Gastrocnemius medialis (tissue), 4 donors: ENCODE measurements around the gene AP1G2. TPM values are rescaled to one million over a fixed set of nuclear protein-coding genes. Genes with fewer than 3 reads are reported as not detected.

Experiments used
- ATAC-seq, 2 donors: fragments of 150-250 bp; one replicate each; pipeline ENCODE4 v1.9.1; 2016
- DNase-seq, 2 donors: peaks; one replicate each; pipeline ENCODE4 v3.0.0-alpha.2; 2019
- H3K27ac ChIP-seq, 4 donors: fragments of 200-600 bp; sonication (generic); 1 replicate in 1 of 4; 2 replicates in 3 of 4; pipeline ENCODE4 v1.5.1; 2016 to 2018; ENCODE audit warnings: mild to moderate bottlenecking in 2 of 4, moderate library complexity in 1 of 4
- H3K27me3 ChIP-seq, 3 donors: fragments of 200-600 bp; sonication (generic) in 2 of 3; 1 replicate in 1 of 3; 2 replicates in 2 of 3; pipeline versions ENCODE4 v1.5.1 to v1.6.0; 2016 to 2019; ENCODE audit warnings: mild to moderate bottlenecking in 1 of 3, moderate library complexity in 1 of 3
- H3K36me3 ChIP-seq, 2 donors: fragments of 200-600 bp; sonication (generic) in 1 of 2; one replicate each; pipeline ENCODE4 v1.5.1; 2017 to 2018
- H3K4me1 ChIP-seq, 2 donors: fragments of 200-600 bp; sonication (generic) in 1 of 2; one replicate each; pipeline ENCODE4 v1.5.1; 2016 to 2017; ENCODE audit warnings: mild to moderate bottlenecking in 2 of 2
- H3K4me3 ChIP-seq, 4 donors: fragments of 200-600 bp; sonication (generic) in 3 of 4; 1 replicate in 1 of 4; 2 replicates in 3 of 4; pipeline ENCODE4 v1.5.1; 2016 to 2019; ENCODE audit warnings: mild to moderate bottlenecking in 2 of 4
- H3K9me3 ChIP-seq, 3 donors: fragments of 200-600 bp; sonication (generic) in 2 of 3; 1 replicate in 1 of 3; 2 replicates in 2 of 3; pipeline ENCODE4 v1.5.1; 2016 to 2019
- POLR2A ChIP-seq, 2 donors: fragments of 450-650 bp; IDR thresholded peaks; one replicate each; pipeline ENCODE4 v1.6.1; 2017; ENCODE audit warnings: antibody characterized with exemption in 2 of 2, mild to moderate bottlenecking in 2 of 2, moderate library complexity in 2 of 2
- in situ Hi-C, 4 donors: fragments of 200-750 bp; cut with MboI; loops; one replicate each; pipeline versions ENCODE4 v1.15.0 to v1.8.0; 2017; ENCODE audit warnings: low sequenced_read_pairs in 4 of 4
- intact Hi-C: fragments of 100-400 bp; cut with DNase I; formaldehyde crosslinking; loops from one replicate; pipeline ENCODE4 v1.15.1; 2023; ENCODE audit warnings: low total_unique reads
- total RNA-seq, 4 donors: library from RNA; depleted of rRNA; stranded (reverse); fragments of >200 nt; gene quantifications; one replicate each; pipeline versions ENCODE4 v1.1.0 to v1.2.3, GENCODE V29; 2016
- TF ChIP-seq, protein P1 (sequence below), 5 experiments: fragments of 450-650 bp in 3 of 5; fragments of 200-600 bp in 2 of 5; sonication (generic) in 2 of 5; IDR thresholded peaks in 4 of 5; conservative IDR thresholded peaks in 1 of 5; 1 replicate in 4 of 5; 2 replicates in 1 of 5; pipeline ENCODE4 v1.5.1; 2016 to 2019; ENCODE audit warnings: antibody characterized with exemption in 5 of 5, mild to moderate bottlenecking in 3 of 5, moderate library complexity in 3 of 5

Gene AP1G2
- total RNA-seq, 4 donors from 2014 or later, result 1.5 to 31.5 (median 7.8) TPM

DNA sequence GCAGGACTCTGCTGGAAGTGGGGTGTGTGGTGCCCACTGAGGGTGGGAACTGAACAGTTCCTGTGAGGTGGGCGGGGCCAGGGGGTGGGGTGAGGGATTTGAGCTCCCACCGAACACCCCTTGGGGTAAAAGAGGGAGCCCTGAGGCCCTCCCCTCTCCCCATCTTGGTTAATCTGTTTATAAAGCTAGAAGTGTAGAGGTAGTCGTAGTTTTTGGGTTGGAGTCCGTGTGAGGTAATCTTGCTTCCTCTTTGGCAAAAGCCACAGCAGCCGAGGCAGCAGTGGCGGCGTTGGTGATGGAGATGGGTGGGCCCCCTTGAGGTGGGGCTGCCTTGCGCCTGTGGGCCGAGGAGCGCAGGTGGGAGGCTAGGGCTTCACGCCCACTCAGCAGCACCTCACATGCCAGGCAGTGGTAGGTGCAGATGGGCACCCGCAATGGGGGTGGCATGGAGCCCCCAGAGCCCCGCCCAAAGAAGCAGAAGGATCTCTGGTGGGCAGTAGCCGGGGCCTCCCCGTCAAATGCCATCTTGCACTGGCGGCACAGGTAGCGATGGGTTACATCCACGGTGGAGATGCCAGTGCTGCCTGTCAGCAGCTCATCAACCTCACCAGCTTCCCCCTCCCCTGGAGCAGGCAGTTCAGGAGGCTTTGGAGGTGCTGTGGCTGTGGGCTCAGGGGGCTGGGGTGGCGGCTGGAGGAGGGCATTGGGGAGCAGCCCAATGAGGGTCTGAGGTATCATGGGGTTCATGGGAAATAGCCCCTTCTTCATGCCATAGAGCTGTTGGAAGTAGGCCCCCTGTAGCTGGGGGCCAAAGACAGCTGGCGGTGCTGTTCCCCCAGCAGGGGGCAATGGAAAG is 45.6 kb downstream of the AP1G2 start:
- TF ChIP-seq POLR2A (IDR thresholded peaks at IDR 0.05), result no peak
- TF ChIP-seq, protein P1, sequence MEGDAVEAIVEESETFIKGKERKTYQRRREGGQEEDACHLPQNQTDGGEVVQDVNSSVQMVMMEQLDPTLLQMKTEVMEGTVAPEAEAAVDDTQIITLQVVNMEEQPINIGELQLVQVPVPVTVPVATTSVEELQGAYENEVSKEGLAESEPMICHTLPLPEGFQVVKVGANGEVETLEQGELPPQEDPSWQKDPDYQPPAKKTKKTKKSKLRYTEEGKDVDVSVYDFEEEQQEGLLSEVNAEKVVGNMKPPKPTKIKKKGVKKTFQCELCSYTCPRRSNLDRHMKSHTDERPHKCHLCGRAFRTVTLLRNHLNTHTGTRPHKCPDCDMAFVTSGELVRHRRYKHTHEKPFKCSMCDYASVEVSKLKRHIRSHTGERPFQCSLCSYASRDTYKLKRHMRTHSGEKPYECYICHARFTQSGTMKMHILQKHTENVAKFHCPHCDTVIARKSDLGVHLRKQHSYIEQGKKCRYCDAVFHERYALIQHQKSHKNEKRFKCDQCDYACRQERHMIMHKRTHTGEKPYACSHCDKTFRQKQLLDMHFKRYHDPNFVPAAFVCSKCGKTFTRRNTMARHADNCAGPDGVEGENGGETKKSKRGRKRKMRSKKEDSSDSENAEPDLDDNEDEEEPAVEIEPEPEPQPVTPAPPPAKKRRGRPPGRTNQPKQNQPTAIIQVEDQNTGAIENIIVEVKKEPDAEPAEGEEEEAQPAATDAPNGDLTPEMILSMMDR (IDR thresholded peaks at IDR 0.05 in 4 of 5, conservative IDR thresholded peaks at IDR 0.05 in 1 of 5), result no peak
- intact Hi-C loops (no loop called here), in situ Hi-C loops (no loop called here)
- Histone ChIP-seq H3K4me3 (no peak overlapping the region), H3K36me3 (no peaks in the 10 kb centered on the region), H3K9me3 (no peaks in the 10 kb centered on the region), H3K4me1 (peaks cover 0 to 4% of the 10 kb centered on the region in 2 donors), H3K27ac (no peak overlapping the region), H3K27me3 (no peaks in the 10 kb centered on the region)
- ATAC-seq, result no peak
- no peak for DNase-seq

DNA sequence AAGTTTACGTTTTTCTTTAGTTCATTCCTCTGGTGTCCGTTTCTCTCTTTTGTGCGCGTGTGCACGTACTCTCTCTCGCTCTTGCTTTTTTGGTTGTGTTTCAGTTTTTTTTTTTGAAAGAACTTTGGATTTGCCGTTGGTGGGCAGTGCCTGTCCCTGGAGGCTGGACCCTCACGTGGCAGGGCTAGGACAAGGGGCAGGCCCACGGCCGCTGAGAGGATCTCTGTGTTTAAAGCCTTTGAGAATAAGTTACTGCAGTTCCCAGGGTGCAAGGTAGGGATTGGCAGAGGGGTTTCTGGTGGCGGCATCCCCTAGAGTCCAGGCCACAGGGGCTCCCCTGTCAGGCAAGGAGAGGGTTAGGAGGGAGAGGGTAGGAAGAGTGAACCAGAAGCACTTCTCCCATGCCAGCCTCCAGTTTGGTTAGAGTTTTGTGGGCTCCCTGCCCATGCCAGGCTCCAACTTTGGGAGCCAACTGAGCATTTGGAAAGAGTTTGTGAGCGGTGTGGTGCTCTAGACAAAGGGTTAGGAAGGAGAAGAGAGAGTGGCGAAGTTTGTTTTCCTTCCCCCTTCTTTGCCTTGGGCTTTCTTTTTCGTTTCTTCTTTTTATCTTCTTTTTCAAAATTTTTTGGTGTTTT is 46.6 kb downstream of the AP1G2 start:
- in situ Hi-C loops, result no loop called here
- no peaks in the 10 kb centered on the region for H3K9me3 ChIP-seq
- no peak for ATAC-seq

DNA sequence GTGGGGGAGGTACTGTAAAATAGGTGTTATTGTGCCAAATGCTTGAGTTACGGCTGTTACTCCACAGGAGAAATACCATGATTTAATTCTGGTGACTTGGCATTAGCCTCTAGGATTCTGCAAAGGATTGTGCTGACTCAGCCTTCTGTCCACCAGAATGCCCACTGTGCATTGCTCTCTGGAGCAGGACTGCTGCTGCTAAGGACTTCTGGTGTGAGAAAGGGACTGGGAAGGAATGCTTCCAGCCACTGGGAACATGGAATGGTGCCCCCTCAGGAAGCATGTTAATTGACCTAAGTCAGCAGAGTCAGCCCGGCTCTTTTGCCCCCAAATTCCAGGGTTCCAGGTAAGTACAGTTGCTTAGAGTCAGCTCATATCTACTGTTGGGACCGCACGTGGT is 48.9 kb downstream of the AP1G2 start:
- no peak for TF ChIP-seq POLR2A (IDR thresholded peaks at IDR 0.05)
- TF ChIP-seq, protein P1 (IDR thresholded peaks at IDR 0.05 in 4 of 5, conservative IDR thresholded peaks at IDR 0.05 in 1 of 5), result no peak
- Histone ChIP-seq H3K4me1 (peaks cover 0 to 4% of the 10 kb centered on the region in 2 donors), H3K27ac (no peak overlapping the region), H3K36me3 (no peaks in the 10 kb centered on the region), H3K9me3 (no peaks in the 10 kb centered on the region), H3K4me3 (no peak overlapping the region), H3K27me3 (no peaks in the 10 kb centered on the region)
- ATAC-seq (no peak), DNase-seq (no peak)
- intact Hi-C loops, result no loop called here
- in situ Hi-C loops, result no loop called here

More for the DNA sequence above, 46.6 kb downstream of the AP1G2 start:
- Histone ChIP-seq H3K4me3 (no peak overlapping the region), H3K27ac (no peak overlapping the region), H3K27me3 (no peaks in the 10 kb centered on the region), H3K4me1 (peaks cover 0 to 4% of the 10 kb centered on the region in 2 donors), H3K36me3 (no peaks in the 10 kb centered on the region)
- TF ChIP-seq POLR2A (IDR thresholded peaks at IDR 0.05), result no peak
- TF ChIP-seq, protein P1 (IDR thresholded peaks at IDR 0.05 in 4 of 5, conservative IDR thresholded peaks at IDR 0.05 in 1 of 5), result no peak
- intact Hi-C loops, result no loop called here
- no peak for DNase-seq

DNA sequence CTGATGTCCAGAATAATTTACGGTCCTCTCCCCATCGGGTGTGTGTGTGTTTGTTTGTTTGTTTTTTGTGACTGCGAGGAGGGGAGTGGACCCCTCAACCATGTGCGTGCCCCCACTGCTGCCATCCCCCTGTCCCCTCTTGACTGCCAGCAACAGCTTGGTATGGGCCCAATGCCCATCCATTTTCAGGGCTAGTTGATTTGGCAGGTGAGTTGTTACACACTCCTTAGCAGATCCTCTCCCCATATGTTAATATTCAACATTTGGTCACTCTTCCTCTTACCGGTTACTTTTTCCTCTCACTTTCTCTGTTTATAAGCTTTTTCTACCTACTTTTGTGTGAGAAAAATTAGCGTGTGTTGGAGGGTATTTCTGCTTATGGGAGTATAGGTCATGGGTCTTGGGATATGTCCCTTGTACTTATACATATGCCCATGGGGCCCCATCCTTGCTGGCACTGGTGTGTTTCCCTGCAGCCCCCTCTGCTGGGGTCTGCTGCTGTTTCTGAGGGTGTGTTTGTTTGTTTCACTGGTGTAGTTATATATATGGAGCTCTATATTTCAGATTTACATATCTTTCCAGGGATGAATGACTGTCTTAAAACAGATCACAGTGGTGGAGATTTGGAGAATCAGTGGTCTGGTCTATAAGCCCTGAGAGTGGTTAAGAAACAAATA is 49.8 kb downstream of the AP1G2 start:
- intact Hi-C loops (no loop called here), in situ Hi-C loops (no loop called here)
- Histone ChIP-seq H3K27me3 (no peaks in the 10 kb centered on the region), H3K4me3 (no peak overlapping the region), H3K36me3 (no peaks in the 10 kb centered on the region), H3K9me3 (no peaks in the 10 kb centered on the region), H3K27ac (no peak overlapping the region), H3K4me1 (peaks cover 0 to 4% of the 10 kb centered on the region in 2 donors)
- DNase-seq (no peak), ATAC-seq (no peak)
- TF ChIP-seq, protein P1 (IDR thresholded peaks at IDR 0.05 in 4 of 5, conservative IDR thresholded peaks at IDR 0.05 in 1 of 5), result no peak
- no peak for TF ChIP-seq POLR2A (IDR thresholded peaks at IDR 0.05)
